ENCODE measurements around the gene IPO5. TPM values are rescaled to one million over a fixed set of nuclear protein-coding genes. Genes with fewer than 3 reads are reported as not detected.

IPO5 gene
- total and polyA plus RNA-seq, 8 donors: 32.6 to 140 (median 91.6) TPM

GRCh38 chr13:97974773-97975172 lies 21.3 kb downstream of the IPO5 start:
- WGBS, 2 donors: 54 to 55% methylated on average over 2 of the region's 2 CpGs
- TF ChIP-seq, protein P1, sequence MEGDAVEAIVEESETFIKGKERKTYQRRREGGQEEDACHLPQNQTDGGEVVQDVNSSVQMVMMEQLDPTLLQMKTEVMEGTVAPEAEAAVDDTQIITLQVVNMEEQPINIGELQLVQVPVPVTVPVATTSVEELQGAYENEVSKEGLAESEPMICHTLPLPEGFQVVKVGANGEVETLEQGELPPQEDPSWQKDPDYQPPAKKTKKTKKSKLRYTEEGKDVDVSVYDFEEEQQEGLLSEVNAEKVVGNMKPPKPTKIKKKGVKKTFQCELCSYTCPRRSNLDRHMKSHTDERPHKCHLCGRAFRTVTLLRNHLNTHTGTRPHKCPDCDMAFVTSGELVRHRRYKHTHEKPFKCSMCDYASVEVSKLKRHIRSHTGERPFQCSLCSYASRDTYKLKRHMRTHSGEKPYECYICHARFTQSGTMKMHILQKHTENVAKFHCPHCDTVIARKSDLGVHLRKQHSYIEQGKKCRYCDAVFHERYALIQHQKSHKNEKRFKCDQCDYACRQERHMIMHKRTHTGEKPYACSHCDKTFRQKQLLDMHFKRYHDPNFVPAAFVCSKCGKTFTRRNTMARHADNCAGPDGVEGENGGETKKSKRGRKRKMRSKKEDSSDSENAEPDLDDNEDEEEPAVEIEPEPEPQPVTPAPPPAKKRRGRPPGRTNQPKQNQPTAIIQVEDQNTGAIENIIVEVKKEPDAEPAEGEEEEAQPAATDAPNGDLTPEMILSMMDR (IDR thresholded peaks at IDR 0.05): no peak

GRCh38 chr13:97975280-97975847 lies 21.9 kb downstream of the IPO5 start:
- Histone ChIP-seq H3K36me3 (no peaks in the 10 kb centered on the region), H3K4me1 (peaks cover 0 to 16% (median 15%) of the 10 kb centered on the region in 3 donors), H3K9me3 (no peaks in the 10 kb centered on the region), H3K4me3 (peak overlapping the region; percentile 42 to 88 (median 78)), H3K27ac (peak overlapping the region; percentile 87 to 95 (median 91)), H3K27me3 (no peaks in the 10 kb centered on the region)
- intact Hi-C loops (cut with DNase I): no loop called here
- ATAC-seq (no peak), FAIRE-seq (no peak), DNase-seq (no peak)
- 19% methylated on average over 20 of the region's 20 CpGs for WGBS, 2 donors
- TF ChIP-seq, protein P1 (IDR thresholded peaks at IDR 0.05): no peak

More at GRCh38 chr13:97974773-97975172, 21.3 kb downstream of the IPO5 start:
- Histone ChIP-seq H3K9me3 (no peaks in the 10 kb centered on the region), H3K4me3 (no peak overlapping the region), H3K4me1 (peaks cover 0 to 15% (median 11%) of the 10 kb centered on the region in 3 donors), H3K27me3 (no peaks in the 10 kb centered on the region), H3K36me3 (no peaks in the 10 kb centered on the region), H3K27ac (no peak overlapping the region)
- no peak for DNase-seq
- no peak for ATAC-seq
- FAIRE-seq: no peak
- intact Hi-C loops (cut with DNase I): no loop called here

DNA sequence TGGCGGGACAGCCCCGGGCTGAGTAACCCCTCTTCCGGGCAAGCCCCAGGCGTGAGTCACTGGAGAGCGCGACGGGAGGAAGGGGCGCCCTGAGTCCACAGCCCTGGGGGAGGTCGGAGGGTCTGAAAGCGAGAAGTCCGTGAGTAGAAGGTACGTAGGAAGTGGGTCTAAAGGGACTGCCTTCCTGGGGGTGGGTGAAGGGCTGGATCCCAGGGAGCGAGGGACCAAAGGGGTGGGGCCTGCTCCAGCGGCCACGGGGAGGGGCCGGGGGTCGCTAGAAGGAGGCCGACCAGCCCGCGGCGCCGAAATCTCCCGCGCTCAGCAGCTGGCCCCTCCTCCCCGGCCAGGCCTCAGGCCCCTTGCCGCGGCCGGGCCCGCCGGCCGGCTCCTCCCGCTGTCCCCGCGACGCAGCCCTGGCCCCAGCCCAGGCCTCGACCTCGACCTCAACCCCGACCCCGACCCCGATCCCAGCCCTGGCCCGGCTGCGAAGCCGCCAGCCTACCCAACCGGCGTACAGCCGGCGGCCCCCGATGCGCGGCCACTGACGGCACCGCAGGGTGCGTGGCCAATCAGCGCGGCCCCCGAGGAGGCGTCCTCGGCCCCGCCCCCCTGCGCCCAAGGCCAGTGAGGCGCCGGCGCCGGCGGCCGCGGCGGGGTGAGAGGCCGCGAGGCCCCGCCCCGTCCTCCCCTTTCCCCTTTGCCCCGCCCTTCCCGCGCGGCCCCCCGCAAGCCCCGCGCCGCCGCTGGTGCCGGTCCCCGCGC lies 22.6 kb downstream of the IPO5 start:
- intact Hi-C loops (cut with DNase I): no loop called here
- WGBS, 2 donors: 0 to 1% methylated on average over 48 to 84 of the region's 84 CpGs
- no peaks in the 10 kb centered on the region for H3K9me3 ChIP-seq

GRCh38 chr13:97976610-97977521 lies 23.4 kb downstream of the IPO5 start:
- FAIRE-seq (no peak), DNase-seq (peak in 4 of 6 donors; percentile 37 to 74 (median 48)), ATAC-seq (peak; percentile 20 to 39 (median 24))
- Histone ChIP-seq H3K4me3 (peak overlapping the region; percentile 42 to 88 (median 81)), H3K27me3 (no peaks in the 10 kb centered on the region), H3K4me1 (peaks cover 0 to 25% (median 15%) of the 10 kb centered on the region in 3 donors), H3K9me3 (no peaks in the 10 kb centered on the region), H3K27ac (peak overlapping the region; percentile 60 to 95 (median 78)), H3K36me3 (no peaks in the 10 kb centered on the region)
- intact Hi-C loops (cut with DNase I): no loop called here
- TF ChIP-seq, protein P1 (IDR thresholded peaks at IDR 0.05): no peak
- WGBS, 2 donors: 1% methylated on average over 58 to 79 of the region's 79 CpGs

More for the DNA sequence above, 22.6 kb downstream of the IPO5 start:
- FAIRE-seq (no peak), DNase-seq (peak; percentile 87 to 95 (median 93)), ATAC-seq (peak; percentile 95 to 97 (median 96))
- H3K27ac ChIP-seq: peak overlapping the region; percentile 87 to 95 (median 91)
- peak overlapping the region; percentile 42 to 88 (median 78) for H3K4me3 ChIP-seq
- no peaks in the 10 kb centered on the region for H3K27me3 ChIP-seq
- peaks cover 0 to 17% (median 15%) of the 10 kb centered on the region in 3 donors for H3K4me1 ChIP-seq
- TF ChIP-seq, protein P1 (IDR thresholded peaks at IDR 0.05): no peak
- no peaks in the 10 kb centered on the region for H3K36me3 ChIP-seq

Measured in pancreas (tissue), 10 donors.